Hindlimb muscle (tissue), 1 donor: ENCODE measurements around the gene TP53BP1. TPM values are rescaled to one million over a fixed set of nuclear protein-coding genes. Genes with fewer than 3 reads are reported as not detected.
"Not testable (repeated sequence)": the region's sequence is repeated elsewhere in the genome, so short reads cannot be mapped to it uniquely, and the experiment has no call there.

Experiments used
- DNase-seq: peaks from one replicate; pipeline ENCODE4 v3.0.0-alpha.2; 2013
- polyA plus RNA-seq: library from polyadenylated mRNA; unstranded; fragments of 120-200 nt; gene quantifications from one replicate; pipeline ENCODE4 v1.2.1, GENCODE V29; 2013; ENCODE audit not compliant: insufficient read length

Gene TP53BP1
- 45.8 TPM for polyA plus RNA-seq

- DNase-seq: peak; percentile 94
These were observed at the start of gene TP53BP1 for GRCh38 chr15:43492673-43493601. Gene TP53BP1, minus strand, starts transcription at chr15:43493156. Its CDS starts 113 bp downstream, at chr15:43493043.

- DNase-seq: no peak
These were observed 48.8 kb upstream of the TP53BP1 start for GRCh38 chr15:43541785-43542184.

GRCh38 chr15:43538091-43538490 is 45.1 kb upstream of the TP53BP1 start:
- DNase-seq: no peak

- no peak for DNase-seq
These were observed 41.9 kb upstream of the TP53BP1 start for GRCh38 chr15:43534897-43535296.

- not testable (repeated sequence) for DNase-seq
These were observed 39.9 kb upstream of the TP53BP1 start for GRCh38 chr15:43532826-43533225.

- DNase-seq: peak; percentile 27
These were observed 38.2 kb upstream of the TP53BP1 start for GRCh38 chr15:43531018-43531670.

- DNase-seq: no peak
These were observed 36.8 kb upstream of the TP53BP1 start for GRCh38 chr15:43529587-43530345.

GRCh38 chr15:43529141-43529540 is 36.2 kb upstream of the TP53BP1 start:
- no peak for DNase-seq

GRCh38 chr15:43528542-43529007 is 35.6 kb upstream of the TP53BP1 start:
- DNase-seq: no peak

- no peak for DNase-seq
These were observed 35.0 kb upstream of the TP53BP1 start for GRCh38 chr15:43527802-43528541.

GRCh38 chr15:43527016-43527801 is 34.3 kb upstream of the TP53BP1 start:
- no peak for DNase-seq

GRCh38 chr15:43526261-43526930 is 33.4 kb upstream of the TP53BP1 start:
- no peak for DNase-seq

GRCh38 chr15:43525131-43525530 is 32.2 kb upstream of the TP53BP1 start:
- DNase-seq: no peak

- DNase-seq: no peak
These were observed 31.4 kb upstream of the TP53BP1 start for GRCh38 chr15:43524254-43524845.

GRCh38 chr15:43523646-43524045 is 30.7 kb upstream of the TP53BP1 start:
- DNase-seq: no peak

- DNase-seq: no peak
These were observed 29.3 kb upstream of the TP53BP1 start for GRCh38 chr15:43522247-43522646.

- no peak for DNase-seq
These were observed 28.5 kb upstream of the TP53BP1 start for GRCh38 chr15:43521419-43521818.

- no peak for DNase-seq
These were observed 27.2 kb upstream of the TP53BP1 start for GRCh38 chr15:43520138-43520537.

- no peak for DNase-seq
These were observed 26.2 kb upstream of the TP53BP1 start for GRCh38 chr15:43519196-43519595.

GRCh38 chr15:43518197-43518761 is 25.3 kb upstream of the TP53BP1 start:
- DNase-seq: peak; percentile 74
